Activated CD4-positive, alpha-beta T cell treated with anti-CD3 and anti-CD28 coated beads for 36 hours (primary cell): ENCODE data around the gene PTPRN. TPM values are rescaled to one million over a fixed set of nuclear protein-coding genes. Genes with fewer than 3 reads are reported as not detected.

Experiments
- ATAC-seq: fragments of 200-7000 bp; cut with Tn5 transposase; one replicate; pipeline ENCODE4 v1.10.0; 2021; ENCODE audit warnings: mild to moderate bottlenecking, moderate library complexity
- CTCF ChIA-PET: fragments of 350-600 bp; sonication (Branson Sonifier 250); formaldehyde crosslinking; loops from one replicate; lab custom pipeline; 2021; ENCODE audit warnings: antibody characterized with exemption; lab: Charles Lee
- POLR2A ChIA-PET: fragments of 350-600 bp; sonication (Branson Sonifier 250); formaldehyde crosslinking; loops from one replicate; lab custom pipeline; 2021; ENCODE audit warnings: antibody characterized with exemption, inconsistent platforms; lab: Charles Lee
- DNase-seq: peaks from one replicate; pipeline ENCODE4 v3.0.0-alpha.2; 2020
- H3K27ac Mint-ChIP-seq: one replicate; pipeline ENCODE4 v1.8.0; 2021; ENCODE audit warnings: mixed read lengths
- H3K27me3 Mint-ChIP-seq: one replicate; pipeline ENCODE4 v1.8.0; 2021; ENCODE audit warnings: mixed read lengths
- H3K36me3 Mint-ChIP-seq: one replicate; pipeline ENCODE4 v1.8.0; 2021; ENCODE audit warnings: low read depth, mixed read lengths
- H3K4me1 Mint-ChIP-seq: one replicate; pipeline ENCODE4 v1.8.0; 2021; ENCODE audit warnings: mixed read lengths
- H3K4me3 Mint-ChIP-seq: one replicate; pipeline ENCODE4 v1.8.0; 2021; ENCODE audit warnings: mild to moderate bottlenecking, moderate library complexity, mixed read lengths
- H3K9me3 Mint-ChIP-seq: one replicate; pipeline ENCODE4 v1.8.0; 2021; ENCODE audit warnings: low read depth, mixed read lengths
- intact Hi-C, 2 experiments: fragments of 100-400 bp; cut with DNase I in 1 of 2; cut with micrococcal nuclease in 1 of 2; formaldehyde crosslinking; loops; one replicate each; pipeline versions ENCODE4 v1.14.2 to v1.15.1; 2022 to 2024; cut with DNase I, micrococcal nuclease
- total RNA-seq, 2 experiments: library from RNA; stranded (reverse); gene quantifications; one replicate each; pipeline ENCODE4 v1.2.3, GENCODE V29; 2021

The PTPRN gene
- total RNA-seq, 2 experiments from 2014 or later: 0.30 to 0.43 TPM

GRCh38 chr2:219294356-219295351 is 14.5 kb downstream of the PTPRN start:
- Mint-ChIP-seq H3K36me3 (no peaks in the 10 kb centered on the region), H3K9me3 (no peaks in the 10 kb centered on the region), H3K4me1 (peaks cover 22% of the 10 kb centered on the region), H3K27ac (peak overlapping the region; percentile 84), H3K4me3 (peak overlapping the region; percentile 68), H3K27me3 (no peaks in the 10 kb centered on the region)
- ChIA-PET POLR2A (interaction anchor here (0.5 to 1.3 kb wide), 7 partner anchors 15 to 119 kb away, joined by 3 to 8 read pairs (median 4); partner anchors contain the start of genes CNPPD1, DNAJB2, TUBA4A and TUBA4B), CTCF (interaction anchor here (0.6 to 12.9 kb wide), 52 partner anchors 11 to 637 kb away, joined by 3 to 257 read pairs (median 5); partner anchors contain the start of genes ABCB6, ANKZF1, ATG9A and CNPPD1)
- peak; percentile 90 for ATAC-seq
- peak; percentile 93 for DNase-seq
- intact Hi-C loops: loop anchor here (1.0 to 5.0 kb wide), 12 partner anchors 15 to 248 kb away; partner anchors contain the start of genes DNAJB2 (in 2 of the 2), NHEJ1 (in 2 of the 2), RETREG2 (in 2 of the 2) and TUBA4A (in 2 of the 2)

GRCh38 chr2:219293736-219294231 is 15.4 kb downstream of the PTPRN start:
- H3K4me1 Mint-ChIP-seq: peaks cover 19% of the 10 kb centered on the region

GRCh38 chr2:219292616-219293015 is 16.6 kb downstream of the PTPRN start:
- Mint-ChIP-seq H3K9me3 (no peaks in the 10 kb centered on the region), H3K36me3 (no peaks in the 10 kb centered on the region), H3K27ac (no peak overlapping the region), H3K27me3 (no peaks in the 10 kb centered on the region), H3K4me1 (peaks cover 16% of the 10 kb centered on the region), H3K4me3 (no peak overlapping the region)
- ChIA-PET CTCF (interaction anchor here (0.6 to 12.9 kb wide), 5 partner anchors 13 to 134 kb away, joined by 3 to 257 read pairs (median 30); partner anchors contain the start of genes DNAJB2 and NHEJ1), POLR2A (no interaction called here)
- no peak for ATAC-seq
- DNase-seq: no peak
- intact Hi-C loops: no loop called here

More at GRCh38 chr2:219293736-219294231, 15.4 kb downstream of the PTPRN start:
- DNase-seq: no peak
- Mint-ChIP-seq H3K36me3 (no peaks in the 10 kb centered on the region), H3K27ac (peak overlapping the region; percentile 84), H3K9me3 (no peaks in the 10 kb centered on the region), H3K27me3 (no peaks in the 10 kb centered on the region), H3K4me3 (peak overlapping the region; percentile 68)
- ATAC-seq: no peak
- POLR2A ChIA-PET: no interaction called here
- CTCF ChIA-PET: interaction anchor here (0.7 to 12.9 kb wide), 15 partner anchors 14 to 726 kb away, joined by 3 to 257 read pairs (median 8); partner anchors contain the start of genes ABCB6, ANKZF1, ATG9A and CNPPD1
- intact Hi-C loops: loop anchor here (1.0 to 2.0 kb wide), 8 partner anchors 14 to 133 kb away; partner anchors contain the start of genes TUBA4A (in 2 of the 2), TUBA4B (in 2 of the 2), ABCB6 (in 1 of the 2) and ANKZF1 (in 1 of the 2)

- Mint-ChIP-seq H3K36me3 (no peaks in the 10 kb centered on the region), H3K27me3 (no peaks in the 10 kb centered on the region), H3K4me1 (peaks cover 16% of the 10 kb centered on the region), H3K27ac (no peak overlapping the region), H3K9me3 (no peaks in the 10 kb centered on the region), H3K4me3 (no peak overlapping the region)
- no peak for DNase-seq
- intact Hi-C loops: no loop called here
- no peak for ATAC-seq
- ChIA-PET POLR2A (no interaction called here), CTCF (interaction anchor here (0.6 to 12.9 kb wide), 4 partner anchors 12 to 312 kb away, joined by 3 to 257 read pairs (median 27); partner anchors contain the start of genes DNAJB2 and NHEJ1)
These were observed 17.2 kb downstream of the PTPRN start for GRCh38 chr2:219291910-219292490.

- CTCF ChIA-PET: interaction anchor here (0.6 to 12.9 kb wide), 3 partner anchors 12 to 312 kb away, joined by 4 to 257 read pairs (median 50); partner anchors contain the start of genes DNAJB2 and NHEJ1
- H3K4me1 Mint-ChIP-seq: peaks cover 16% of the 10 kb centered on the region
- no peaks in the 10 kb centered on the region for H3K27me3 Mint-ChIP-seq
- DNase-seq (no peak), ATAC-seq (no peak)
- H3K9me3 Mint-ChIP-seq: no peaks in the 10 kb centered on the region
- POLR2A ChIA-PET: no interaction called here
- H3K4me3 Mint-ChIP-seq: no peak overlapping the region
- H3K27ac Mint-ChIP-seq: no peak overlapping the region
- H3K36me3 Mint-ChIP-seq: peaks cover under 1% of the 10 kb centered on the region
- intact Hi-C loops: no loop called here
These were observed 17.8 kb downstream of the PTPRN start for GRCh38 chr2:219291394-219291793.

GRCh38 chr2:219290381-219291171 is 18.6 kb downstream of the PTPRN start:
- no peaks in the 10 kb centered on the region for H3K9me3 Mint-ChIP-seq
- ChIA-PET POLR2A (no interaction called here), CTCF (interaction anchor here (0.7 to 12.9 kb wide), 3 partner anchors 9 to 28 kb away, joined by 3 to 257 read pairs (median 3); partner anchors contain the start of gene DNAJB2)
- H3K4me3 Mint-ChIP-seq: no peak overlapping the region
- H3K36me3 Mint-ChIP-seq: peaks cover 5% of the 10 kb centered on the region
- H3K4me1 Mint-ChIP-seq: peaks cover 15% of the 10 kb centered on the region
- no peaks in the 10 kb centered on the region for H3K27me3 Mint-ChIP-seq
- intact Hi-C loops: no loop called here
- H3K27ac Mint-ChIP-seq: no peak overlapping the region
- DNase-seq: no peak
- no peak for ATAC-seq

- H3K4me3 Mint-ChIP-seq: no peak overlapping the region
- peaks cover 7% of the 10 kb centered on the region for H3K36me3 Mint-ChIP-seq
- CTCF ChIA-PET: interaction anchor here (12.9 kb wide), 1 partner anchor 10 kb away, joined by 257 read pairs; the partner anchor contains the start of gene DNAJB2
- POLR2A ChIA-PET: no interaction called here
- H3K4me1 Mint-ChIP-seq: peaks cover 9% of the 10 kb centered on the region
- DNase-seq (no peak), ATAC-seq (no peak)
- intact Hi-C loops: no loop called here
- no peak overlapping the region for H3K27ac Mint-ChIP-seq
- H3K27me3 Mint-ChIP-seq: no peaks in the 10 kb centered on the region
- H3K9me3 Mint-ChIP-seq: no peaks in the 10 kb centered on the region
These were observed 19.5 kb downstream of the PTPRN start for GRCh38 chr2:219289537-219290361.

- Mint-ChIP-seq H3K4me3 (no peak overlapping the region), H3K27me3 (no peaks in the 10 kb centered on the region), H3K4me1 (peaks cover 5% of the 10 kb centered on the region), H3K27ac (no peak overlapping the region), H3K36me3 (peaks cover 7% of the 10 kb centered on the region), H3K9me3 (no peaks in the 10 kb centered on the region)
- ChIA-PET CTCF (interaction anchor here (12.9 kb wide), 1 partner anchor 9 kb away, joined by 257 read pairs; the partner anchor contains the start of gene DNAJB2), POLR2A (no interaction called here)
- no peak for DNase-seq
- intact Hi-C loops: no loop called here
- no peak for ATAC-seq
These were observed 20.0 kb downstream of the PTPRN start for GRCh38 chr2:219289195-219289536.

- intact Hi-C loops: no loop called here
- ChIA-PET POLR2A (interaction anchor here (0.6 kb wide), 1 partner anchor 138 kb away, joined by 3 read pairs; no protein-coding TSS in a partner anchor), CTCF (interaction anchor here (1.1 to 15.5 kb wide), 2 partner anchors 8 to 9 kb away, joined by 3 to 257 read pairs; partner anchors contain the start of gene DNAJB2)
- Mint-ChIP-seq H3K4me3 (no peak overlapping the region), H3K36me3 (peaks cover 10% of the 10 kb centered on the region), H3K27me3 (no peaks in the 10 kb centered on the region), H3K27ac (no peak overlapping the region), H3K4me1 (peaks cover 2% of the 10 kb centered on the region), H3K9me3 (no peaks in the 10 kb centered on the region)
- ATAC-seq (no peak), DNase-seq (no peak)
These were observed 21.5 kb downstream of the PTPRN start for GRCh38 chr2:219287580-219288265.
